GM18951 (cell line): ENCODE data around the gene PLA2G6.
"Not testable (repeated sequence)": the region's sequence is repeated elsewhere in the genome, so short reads cannot be mapped to it uniquely, and the experiment has no call there.

Experiments used
- POLR2A ChIP-seq: IDR thresholded peaks from 4 replicates; pipeline ENCODE4 v1.6.1; 2011; ENCODE audit warnings: mild to moderate bottlenecking; ENCODE audit not compliant: insufficient read length, insufficient read depth; ENCODE audit errors: extremely low read depth
- in situ Hi-C: fragments of 300-500 bp; cut with MboI; formaldehyde crosslinking; loops from one replicate; pipeline ENCODE4 v1.12.0; 2022; ENCODE audit warnings: low sequenced_read_pairs, mixed read lengths, inconsistent platforms; ENCODE audit not compliant: unreplicated experiment

Gene PLA2G6

GRCh38 chr22:38173641-38173906, 8.1 kb downstream of the PLA2G6 start:
- in situ Hi-C loops: no loop called here
- no peak for TF ChIP-seq POLR2A

DNA sequence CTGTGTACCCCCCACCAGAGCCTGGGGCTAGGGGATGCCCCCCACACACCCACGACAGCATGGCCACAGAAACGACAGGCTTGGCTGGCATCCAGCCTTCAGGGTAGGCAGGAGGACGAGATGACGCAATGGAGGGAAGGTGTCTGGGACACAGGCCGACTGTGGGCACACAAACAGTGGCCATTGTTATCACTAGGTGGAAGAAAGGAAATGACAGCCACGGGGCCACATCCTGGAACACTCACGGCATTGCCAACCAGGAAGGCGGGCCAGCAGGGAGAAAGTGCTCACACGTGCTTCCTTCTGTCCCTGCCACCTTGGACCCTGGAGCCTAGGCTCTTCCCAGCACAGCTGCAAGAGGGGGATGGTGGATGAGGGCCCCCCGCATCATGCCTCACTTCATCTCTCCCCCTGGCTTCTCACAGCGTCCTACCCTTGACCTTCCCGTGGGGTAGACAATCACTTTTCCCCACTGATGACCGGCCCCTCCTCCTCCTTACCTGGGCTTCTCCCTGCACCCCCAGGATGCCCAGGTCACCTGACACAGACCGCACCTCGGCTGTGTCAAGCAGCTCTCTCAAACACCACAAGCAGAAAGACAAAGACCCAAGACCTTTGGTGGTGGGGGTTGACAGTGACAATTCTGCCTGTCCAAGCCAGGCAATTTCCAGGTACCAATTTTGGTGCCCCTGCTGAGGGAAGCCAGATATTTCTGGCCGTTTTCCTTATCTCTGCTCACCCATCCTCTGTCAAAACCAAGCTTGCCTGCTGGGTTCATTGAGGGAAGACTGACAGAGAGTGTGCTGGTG, 8.6 kb downstream of the PLA2G6 start:
- in situ Hi-C loops: no loop called here
- no peak for TF ChIP-seq POLR2A

GRCh38 chr22:38171927-38172831, 9.5 kb downstream of the PLA2G6 start:
- TF ChIP-seq POLR2A: no peak
- in situ Hi-C loops: no loop called here

- in situ Hi-C loops: no loop called here
- no peak for TF ChIP-seq POLR2A
Measured at GRCh38 chr22:38170469-38170868, 11.2 kb downstream of the PLA2G6 start.

DNA sequence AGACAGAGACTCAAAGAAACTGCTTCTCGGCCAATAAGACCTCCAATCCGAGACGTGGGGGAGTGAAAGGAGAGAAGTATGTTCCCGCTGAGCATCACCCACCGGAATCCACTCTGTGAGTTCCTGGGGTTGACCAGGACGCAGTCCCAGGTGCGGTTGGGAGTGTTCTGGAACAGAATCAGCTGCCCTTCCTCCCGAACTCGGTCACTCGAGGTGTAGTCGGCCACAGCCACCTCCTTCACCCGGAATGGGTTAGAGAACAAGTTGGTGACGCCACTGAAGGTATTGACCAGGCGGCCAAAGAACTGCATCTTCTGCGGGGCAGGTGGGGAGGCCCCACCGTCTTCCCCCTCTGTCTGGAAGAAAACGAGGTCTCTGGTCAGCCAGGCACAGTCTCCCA, 12.5 kb downstream of the PLA2G6 start:
- in situ Hi-C loops: no loop called here
- TF ChIP-seq POLR2A: no peak

DNA sequence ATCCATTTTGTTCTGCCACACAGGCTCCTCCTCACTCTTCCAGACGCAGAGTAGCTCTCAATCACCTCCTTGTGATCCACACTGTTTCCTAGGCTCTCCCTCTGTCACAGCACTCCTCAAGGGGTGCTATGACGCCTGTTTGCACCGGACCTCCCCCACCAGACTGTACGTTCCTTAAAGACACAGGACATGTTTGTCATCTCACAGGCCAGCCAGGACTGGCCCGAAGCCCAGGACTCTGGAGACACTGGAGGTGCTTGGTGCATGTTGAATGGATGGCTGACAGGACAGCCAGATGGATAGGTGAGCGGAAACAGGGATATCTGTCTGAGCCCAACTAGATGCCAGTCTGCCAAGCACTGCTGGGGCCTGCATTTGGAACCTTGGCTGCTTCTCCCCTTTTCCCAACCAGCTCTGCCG, 13.6 kb downstream of the PLA2G6 start:
- in situ Hi-C loops: no loop called here
- no peak for TF ChIP-seq POLR2A

GRCh38 chr22:38165922-38166593, 15.6 kb downstream of the PLA2G6 start:
- in situ Hi-C loops: no loop called here
- TF ChIP-seq POLR2A: no peak

DNA sequence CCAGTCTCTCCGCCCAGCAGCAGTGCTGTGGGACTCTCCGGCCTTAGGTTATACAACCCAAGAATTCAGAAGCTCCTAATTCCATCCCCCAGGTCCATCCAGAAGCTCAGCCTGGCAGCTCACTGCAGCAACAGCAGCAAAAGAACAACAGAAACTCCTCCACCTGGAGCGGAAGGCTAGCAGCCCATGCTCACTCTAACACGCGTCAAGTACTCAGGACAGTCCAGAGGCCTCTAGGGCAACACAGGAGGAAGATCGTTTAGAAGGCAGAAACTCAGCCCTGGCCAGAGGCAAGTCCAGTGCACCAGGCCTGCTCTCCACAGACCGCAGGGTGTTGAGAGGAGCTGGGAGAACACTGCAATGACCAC, 17.1 kb downstream of the PLA2G6 start:
- no peak for TF ChIP-seq POLR2A

DNA sequence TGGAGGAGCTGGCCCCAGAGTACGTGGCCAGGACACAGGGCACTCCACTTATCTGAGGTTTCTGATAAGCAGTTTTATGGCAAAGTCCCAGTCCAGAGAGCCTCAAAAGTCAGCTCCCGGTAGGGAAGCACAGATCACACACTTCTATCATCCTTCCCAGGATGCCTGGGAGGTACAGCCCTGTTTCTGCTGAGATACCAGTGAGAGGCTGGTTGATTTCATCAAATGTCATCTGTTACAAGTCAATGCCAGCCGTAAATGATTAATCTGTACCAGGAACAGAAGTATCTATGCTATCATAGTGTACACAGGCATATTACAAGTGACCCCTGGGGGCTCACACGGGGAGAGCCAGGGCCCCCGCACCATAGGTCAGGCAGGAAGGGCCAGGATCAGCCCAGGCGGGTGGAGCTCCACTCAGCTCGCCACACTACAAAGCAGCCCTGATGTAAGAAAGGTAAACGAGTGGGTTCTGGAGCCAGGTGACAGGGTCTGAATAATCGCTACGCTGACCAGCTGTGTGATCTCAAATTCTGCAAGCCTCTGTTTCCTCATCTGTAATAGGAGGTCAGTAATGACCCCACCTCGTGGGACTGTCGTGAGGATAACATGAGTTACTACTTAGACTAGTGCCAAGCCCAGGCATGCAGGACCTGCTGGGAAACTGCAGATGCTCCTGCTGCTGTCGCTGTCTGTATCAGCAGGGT, 17.6 kb downstream of the PLA2G6 start:
- in situ Hi-C loops: no loop called here
- TF ChIP-seq POLR2A: no peak

More for the DNA sequence above, 17.1 kb downstream of the PLA2G6 start:
- in situ Hi-C loops: no loop called here

DNA sequence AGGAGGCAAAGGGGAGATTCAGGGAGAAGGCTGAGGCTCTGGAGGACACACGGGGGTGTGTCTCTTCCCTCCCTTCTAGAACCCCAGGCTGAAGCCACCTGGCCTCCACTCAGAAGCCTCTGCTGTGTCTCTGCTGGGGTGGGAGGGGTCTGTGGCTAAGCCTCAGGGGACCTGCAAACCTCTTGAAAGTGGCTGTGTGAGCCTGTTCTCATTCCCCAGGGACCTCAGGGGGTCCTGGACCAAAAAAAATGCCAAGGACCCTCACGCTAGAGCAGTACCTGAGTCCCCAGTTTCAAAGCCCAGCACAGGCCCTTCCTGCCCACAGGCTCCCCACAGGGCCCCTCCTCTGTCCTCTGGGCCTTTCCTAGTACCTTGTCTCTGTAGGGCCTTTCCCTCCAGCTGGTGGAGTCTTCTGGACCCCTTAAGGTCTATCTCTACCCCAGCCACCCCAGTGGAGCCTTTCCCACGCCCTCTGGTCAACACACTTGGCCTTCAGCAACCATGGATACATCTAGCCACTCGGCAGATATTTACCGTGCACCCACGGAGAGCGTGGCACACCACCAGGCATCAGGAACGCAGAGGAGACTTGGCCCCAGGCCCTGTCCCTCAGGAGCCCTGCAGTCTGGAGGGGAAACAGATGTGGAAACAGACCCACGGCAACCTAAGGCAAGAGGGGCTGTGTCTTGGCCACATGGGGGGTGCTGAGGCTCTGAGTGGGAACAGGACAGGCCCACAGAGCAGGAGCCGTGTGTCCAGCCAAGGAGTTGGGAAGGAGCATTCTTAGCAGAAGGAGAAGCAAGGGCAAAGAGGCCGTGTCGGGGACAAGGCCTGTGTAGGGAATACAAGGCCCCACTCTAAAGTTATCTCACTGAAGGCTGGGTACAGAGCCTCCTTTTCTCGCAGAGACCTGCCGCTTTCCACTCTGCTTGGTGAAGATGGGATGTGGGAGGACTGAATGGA, 18.5 kb downstream of the PLA2G6 start:
- TF ChIP-seq POLR2A: no peak
- in situ Hi-C loops: no loop called here

DNA sequence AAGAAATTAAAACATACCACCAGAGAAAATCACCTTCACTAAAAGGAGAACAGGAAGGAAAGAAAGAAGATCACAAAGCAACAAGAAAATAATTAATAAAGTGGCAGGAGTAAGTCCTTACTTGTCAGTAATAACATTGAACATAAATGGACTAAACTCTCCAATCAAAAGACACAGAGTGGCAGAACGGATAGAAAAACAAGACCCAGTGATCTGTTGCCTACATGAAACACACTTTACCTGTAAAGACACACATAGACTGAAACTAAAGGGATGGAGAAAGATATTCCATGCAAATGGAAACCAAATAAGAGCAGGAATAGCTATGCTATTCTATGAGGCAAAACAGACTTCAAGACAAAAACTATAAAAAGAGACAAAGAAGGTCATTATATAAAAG, 25.9 kb downstream of the PLA2G6 start:
- no peak for TF ChIP-seq POLR2A
- in situ Hi-C loops: no loop called here

GRCh38 chr22:38154563-38154915, 27.1 kb downstream of the PLA2G6 start:
- in situ Hi-C loops: not testable (repeated sequence)
